GM21528 (cell line): Measurements from ENCODE around the gene NCR1.
"Not testable (repeated sequence)": the region's sequence is repeated elsewhere in the genome, so short reads cannot be mapped to it uniquely, and the experiment has no call there.

Source experiments
- ATAC-seq: cut with Tn5 transposase; IDR thresholded peaks from one replicate; pipeline ENCODE4 v1.9.1; 2021; ENCODE audit warnings: mild to moderate bottlenecking, moderate library complexity; ENCODE audit not compliant: unreplicated experiment, low FRiP score

Gene NCR1

DNA sequence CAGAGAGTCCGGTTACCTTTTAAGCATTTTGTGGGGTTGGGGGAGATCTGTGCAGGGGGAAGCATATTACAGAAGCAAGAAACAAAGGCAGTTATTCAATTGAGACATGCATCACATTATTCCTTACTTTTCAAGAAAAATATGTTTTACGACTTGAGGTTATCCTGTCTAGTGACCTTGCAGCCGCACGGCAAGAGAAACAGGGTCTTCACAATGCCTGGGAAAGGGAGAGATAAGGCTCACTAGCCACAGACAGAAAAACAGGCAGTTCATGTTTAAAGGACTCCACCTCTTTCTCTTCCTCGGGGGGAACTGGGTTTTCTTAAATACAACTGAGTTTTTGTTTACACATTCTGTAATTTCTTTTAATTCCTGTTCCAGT, 536 bp upstream of the NCR1 start:
- ATAC-seq: no peak

- no peak for ATAC-seq
Measured at GRCh38 chr19:54906819-54907218, 871 bp downstream of the NCR1 start.

DNA sequence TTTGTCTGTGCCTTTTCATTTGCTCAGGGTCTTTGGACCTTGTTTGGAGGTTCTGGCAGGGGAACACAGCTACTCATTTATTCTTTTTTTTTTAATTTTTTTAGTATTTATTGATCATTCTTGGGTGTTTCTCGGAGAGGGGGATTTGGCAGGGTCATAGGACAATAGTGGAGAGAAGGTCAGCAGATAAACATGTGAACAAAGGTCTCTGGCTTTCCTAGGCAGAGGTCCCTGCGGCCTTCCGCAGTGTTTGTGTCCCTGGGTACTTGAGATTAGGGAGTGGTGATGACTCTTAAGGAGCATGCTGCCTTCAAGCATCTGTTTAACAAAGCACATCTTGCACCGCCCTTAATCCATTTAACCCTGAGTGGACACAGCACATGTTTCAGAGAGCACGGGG, 2.0 kb downstream of the NCR1 start:
- ATAC-seq: not testable (repeated sequence)

GRCh38 chr19:54916822-54917221, 10.9 kb downstream of the NCR1 start:
- ATAC-seq: no peak

DNA sequence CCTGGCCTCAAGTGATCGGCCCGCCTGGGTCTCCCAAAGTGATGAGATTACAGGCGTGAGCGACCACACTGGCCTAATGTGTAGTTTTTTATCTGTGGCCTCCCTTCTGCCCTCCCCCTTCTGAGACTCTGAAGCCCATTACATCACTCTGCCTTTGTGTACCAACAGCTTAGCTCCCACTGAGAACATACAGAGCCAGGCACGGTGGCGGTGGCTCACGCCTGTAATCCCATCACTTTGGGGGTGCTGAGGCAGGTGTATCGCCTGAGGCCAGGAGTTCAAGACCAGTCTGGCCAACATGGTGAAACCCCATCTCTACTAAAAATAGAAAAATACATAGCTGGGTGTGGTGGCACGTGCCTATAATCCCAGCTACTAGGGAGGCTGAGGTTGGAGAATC, 12.6 kb downstream of the NCR1 start:
- no peak for ATAC-seq

DNA sequence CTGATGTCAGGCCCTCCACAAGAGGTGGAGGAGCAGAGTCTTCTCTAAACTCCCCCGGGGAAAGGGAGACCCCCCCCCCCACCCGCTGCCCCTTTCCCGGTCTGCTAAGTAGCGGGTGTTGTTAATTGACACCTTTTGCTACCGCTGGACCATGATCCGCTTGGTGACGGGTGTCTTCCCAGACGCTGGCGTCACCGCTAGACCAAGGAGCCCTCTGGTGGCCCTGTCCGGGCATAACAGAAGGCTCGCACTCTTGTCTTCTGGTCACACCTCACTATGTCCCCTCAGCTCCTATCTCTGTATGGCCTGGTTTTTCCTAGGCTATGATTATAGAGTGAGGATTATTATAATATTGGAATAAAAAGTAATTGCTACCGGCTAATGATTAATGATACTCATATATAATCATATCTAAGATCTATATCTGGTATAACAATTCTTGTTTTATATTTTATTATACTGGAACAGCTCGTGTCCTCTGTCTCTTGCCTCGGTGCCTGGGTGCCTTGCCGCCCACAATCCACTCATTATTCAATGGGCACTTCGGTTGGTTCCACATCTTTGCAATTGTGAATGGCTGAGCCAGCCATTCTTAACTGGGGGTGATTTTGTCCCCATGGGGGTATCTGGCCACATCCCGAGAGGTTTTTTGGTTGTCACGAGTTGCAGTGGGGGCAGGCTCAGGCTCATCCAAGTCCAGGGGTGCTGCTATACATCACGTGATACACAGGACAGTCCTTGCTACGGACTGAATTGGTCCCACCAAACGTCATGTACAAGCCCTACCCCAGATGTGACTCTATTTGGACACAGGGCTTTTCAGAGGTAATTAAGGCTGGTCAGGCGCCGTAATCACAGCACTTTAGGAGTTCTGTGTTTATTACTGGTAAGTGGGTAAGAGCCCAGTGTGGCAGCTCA, 14.0 kb downstream of the NCR1 start:
- ATAC-seq: not testable (repeated sequence)

DNA sequence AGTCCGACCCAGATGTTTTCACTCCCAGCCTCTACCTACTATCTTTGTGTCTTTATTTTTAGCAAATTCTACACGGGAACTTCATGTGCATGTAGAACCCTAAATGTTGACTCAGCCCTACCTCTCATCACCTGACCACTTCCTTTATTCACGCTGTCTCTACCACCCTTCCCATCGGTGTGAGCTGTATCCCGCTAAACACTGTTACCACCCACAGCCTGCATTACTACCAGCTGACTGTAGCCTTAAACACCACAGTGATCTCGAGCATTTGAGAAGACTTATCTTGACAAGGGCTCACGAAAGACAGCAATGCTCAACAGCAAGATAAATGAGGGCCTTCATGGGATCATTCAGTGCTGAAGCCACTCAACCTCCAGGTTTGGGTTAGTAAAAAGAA, 15.1 kb downstream of the NCR1 start:
- no peak for ATAC-seq

DNA sequence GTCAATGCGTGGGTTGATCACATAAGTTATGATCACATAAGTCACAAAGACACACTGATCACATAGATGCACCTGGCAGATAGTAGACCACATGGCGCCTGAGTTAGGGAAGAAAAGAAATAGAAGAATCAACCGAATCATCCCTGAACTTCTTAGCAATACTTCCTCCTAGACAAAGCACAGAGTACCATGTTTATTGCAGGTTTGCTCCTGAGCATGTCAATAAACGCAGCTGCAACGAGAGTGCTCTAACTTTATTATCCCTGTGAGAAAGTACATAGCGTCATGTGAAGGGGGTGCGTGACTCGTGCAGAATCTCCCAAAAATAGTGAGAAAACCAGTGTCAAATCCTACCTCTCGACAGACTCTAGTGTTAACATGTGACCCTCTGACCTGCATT, 17.3 kb downstream of the NCR1 start:
- ATAC-seq: no peak

DNA sequence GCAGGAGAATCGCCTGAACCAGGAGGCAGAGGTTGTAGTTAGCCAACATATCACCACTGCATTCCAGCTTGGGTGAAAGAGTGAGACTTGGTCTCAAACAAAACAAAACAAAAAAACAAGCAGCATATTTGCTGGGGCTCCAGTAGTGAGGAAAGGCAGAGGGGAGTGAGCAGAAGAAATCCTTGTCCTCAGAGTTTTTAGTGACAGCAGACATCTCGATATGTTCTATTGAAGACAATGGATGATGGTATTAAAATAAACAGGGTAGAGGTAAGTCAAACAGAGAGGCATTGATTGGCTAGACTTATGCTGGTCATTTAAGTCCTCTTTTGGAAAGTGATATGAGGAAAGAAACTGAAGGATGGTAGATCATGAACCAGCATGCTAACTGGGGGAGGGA, 22.4 kb downstream of the NCR1 start:
- no peak for ATAC-seq

- ATAC-seq: peak; percentile 66
Measured at GRCh38 chr19:54937926-54938325, 32.0 kb downstream of the NCR1 start.

DNA sequence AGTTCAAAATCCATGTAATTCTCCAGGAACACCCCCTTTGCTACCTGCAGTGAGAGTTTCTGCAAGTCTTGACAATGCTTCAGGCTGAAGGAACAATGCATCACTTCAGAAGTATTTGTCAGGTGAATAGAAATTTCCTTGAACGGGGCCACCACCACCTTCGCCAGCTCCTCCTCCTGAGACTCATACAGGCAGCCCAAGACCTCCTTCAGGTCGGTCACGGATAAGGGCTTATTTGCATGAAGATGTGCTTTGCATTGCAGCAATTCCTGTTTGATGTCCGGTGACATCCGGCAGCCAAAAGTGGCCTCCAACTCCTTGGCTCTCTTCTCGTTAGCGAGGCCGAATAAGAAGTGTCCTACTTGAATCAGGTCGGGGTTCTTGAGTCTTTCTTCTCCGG, 33.0 kb downstream of the NCR1 start:
- no peak for ATAC-seq

GRCh38 chr19:54939538-54939937, 33.6 kb downstream of the NCR1 start:
- ATAC-seq: not testable (repeated sequence)

DNA sequence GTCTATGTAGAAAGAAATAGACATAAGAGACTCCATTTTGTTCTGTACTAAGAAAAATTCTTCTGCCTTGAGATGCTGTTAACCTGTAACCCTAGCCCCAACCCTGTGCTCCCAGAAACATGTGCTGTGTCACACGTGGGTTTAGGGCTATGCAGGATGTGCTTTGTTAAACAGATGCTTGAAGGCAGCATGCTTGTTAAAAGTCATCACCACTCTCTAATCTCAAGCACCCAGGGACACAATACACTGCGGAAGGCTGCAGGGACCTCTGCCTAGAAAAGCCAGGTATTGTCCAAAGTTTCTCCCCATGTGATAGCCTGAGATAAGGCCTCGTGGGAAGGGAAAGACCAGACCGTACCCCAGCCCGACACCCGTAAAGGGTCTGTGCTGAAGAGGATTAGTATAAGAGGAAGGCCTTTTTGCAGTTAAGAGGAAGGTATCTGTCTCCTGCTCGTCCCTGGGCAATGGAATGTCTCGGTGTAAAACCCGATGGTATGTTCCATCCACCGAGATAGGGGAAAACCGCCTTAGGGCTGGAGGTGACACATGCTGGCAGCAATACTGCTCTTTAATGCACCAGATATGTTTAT, 37.9 kb downstream of the NCR1 start:
- not testable (repeated sequence) for ATAC-seq

GRCh38 chr19:54947381-54947780, 41.4 kb downstream of the NCR1 start, which contains the start of gene NLRP7:
Gene NLRP7 (minus strand): TSS chr19:54947530.
- ATAC-seq: no peak

DNA sequence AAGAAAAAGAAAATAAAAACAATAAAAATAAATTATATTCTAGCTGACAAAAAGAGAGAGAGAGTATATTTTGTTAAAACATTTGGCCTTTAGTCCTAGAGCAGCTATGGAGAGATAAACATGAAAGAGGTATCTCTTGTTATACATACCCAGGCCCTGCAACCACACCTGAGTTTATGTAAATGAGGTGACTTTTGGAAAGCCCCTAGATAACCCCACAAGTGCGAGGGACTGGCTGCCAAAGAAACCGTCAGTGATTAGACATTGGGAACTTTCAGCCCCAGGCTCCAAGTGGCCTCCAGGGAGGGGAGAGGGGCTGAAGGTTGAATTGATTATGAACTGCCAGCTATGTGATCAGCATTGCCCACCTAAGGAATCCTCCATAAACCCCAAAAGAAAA, 43.5 kb downstream of the NCR1 start:
- no peak for ATAC-seq

- ATAC-seq: not testable (repeated sequence)
Measured at GRCh38 chr19:54950580-54950979, 44.6 kb downstream of the NCR1 start.

DNA sequence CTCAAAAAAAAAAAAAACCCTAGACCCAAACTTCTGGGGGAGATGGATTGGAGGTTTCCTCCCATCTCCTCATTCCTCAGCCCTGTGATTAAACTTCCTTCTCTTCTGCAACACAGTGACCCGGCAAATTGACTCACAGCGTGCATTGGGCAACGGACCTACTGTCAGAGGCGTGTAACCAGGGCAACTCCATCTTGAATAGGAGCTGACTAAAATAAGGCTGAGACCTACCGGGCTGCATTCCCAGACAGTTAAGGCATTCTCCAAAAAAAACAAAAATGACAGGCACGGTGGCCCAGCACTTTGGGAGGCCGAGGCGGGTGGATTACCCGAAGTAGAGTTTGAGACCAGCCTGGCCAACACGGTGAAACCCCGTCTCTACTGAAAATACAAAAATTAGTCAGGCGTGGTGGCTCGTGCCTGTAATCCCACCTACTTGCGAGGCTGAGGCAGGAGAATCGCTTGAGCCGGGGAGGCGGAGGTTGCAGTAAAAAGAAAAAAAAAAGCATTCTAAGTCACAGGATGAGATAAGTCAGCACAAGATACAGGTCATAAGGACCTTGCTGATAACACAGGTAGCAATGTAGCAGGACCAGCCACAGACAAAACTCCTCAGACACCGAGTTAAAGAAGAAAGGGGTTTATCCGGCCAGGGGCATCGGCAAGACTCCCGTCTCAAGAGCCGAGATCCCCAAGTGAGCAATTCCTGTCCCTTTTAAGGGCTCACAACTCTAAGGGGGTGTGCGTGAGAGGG, 46.8 kb downstream of the NCR1 start:
- ATAC-seq: no peak

GRCh38 chr19:54953345-54953713, 47.4 kb downstream of the NCR1 start:
- not testable (repeated sequence) for ATAC-seq

DNA sequence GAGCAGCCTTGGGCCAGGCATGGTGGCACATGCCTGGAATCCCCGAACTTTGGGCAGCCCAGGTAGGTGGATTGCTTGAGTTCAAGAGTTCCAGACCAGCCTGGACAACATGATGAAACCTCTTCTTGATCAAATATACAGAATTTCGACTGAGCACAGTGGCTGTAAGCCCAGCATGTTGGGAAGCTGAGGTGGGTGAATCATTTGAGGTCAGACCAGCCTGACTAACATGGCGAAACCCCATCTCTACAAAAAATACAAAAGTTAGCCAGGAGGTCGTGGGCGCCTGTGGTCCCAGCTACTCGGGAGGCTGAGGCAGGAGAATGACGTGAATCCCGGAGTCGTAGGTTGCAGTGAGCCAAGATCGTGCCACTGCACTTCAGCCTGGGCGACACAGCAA, 49.4 kb downstream of the NCR1 start:
- no peak for ATAC-seq

- ATAC-seq: no peak
Measured at GRCh38 chr19:54959840-54960239, 53.9 kb downstream of the NCR1 start.
